ENCODE data around the gene CPNE6.

Gene CPNE6

DNA sequence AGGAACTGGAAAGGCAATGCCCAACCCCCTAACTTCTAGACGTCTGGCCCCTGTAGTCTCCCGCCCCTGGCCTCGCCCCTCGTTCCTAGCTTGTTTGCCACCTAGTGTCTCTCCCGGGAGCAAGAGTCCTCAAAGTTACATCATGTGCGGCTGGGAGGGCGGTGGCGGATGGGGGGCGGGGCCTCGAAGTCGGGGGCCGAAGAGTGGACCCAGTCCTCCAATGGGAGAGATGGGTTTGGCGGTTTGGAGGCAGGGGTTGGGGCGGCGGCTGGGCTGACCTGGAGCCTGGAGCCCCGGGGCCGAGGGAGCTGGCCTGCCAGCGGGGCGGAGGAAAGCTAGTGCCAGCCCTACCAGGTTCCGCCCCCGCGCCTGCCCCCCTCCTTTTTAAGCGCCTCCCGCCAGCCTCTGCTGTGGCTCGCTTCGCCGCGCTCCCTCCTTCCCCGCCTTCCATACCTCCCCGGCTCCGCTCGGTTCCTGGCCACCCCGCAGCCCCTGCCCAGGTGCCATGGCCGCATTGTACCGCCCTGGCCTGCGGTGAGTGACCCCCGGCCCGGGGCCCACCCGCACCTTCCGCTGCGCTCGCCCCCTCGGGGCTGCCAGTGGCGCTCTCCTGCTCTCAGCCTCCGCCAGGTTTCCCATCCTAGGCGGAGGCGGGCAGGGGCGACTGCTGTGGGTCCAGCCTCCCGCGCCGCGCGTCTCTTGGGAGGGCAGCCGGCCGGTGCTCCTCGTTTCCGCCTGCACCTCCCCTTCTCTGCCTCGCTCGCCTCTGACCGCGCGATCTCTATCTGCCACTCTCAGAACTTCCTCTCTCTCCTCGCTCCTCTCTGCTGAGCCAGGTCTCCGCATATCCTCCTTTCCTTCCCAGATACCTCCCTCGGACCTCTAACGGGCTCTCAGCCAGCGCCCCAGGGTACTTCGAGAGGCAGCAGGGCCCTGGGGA lies 22.8 kb downstream of the CPNE6 start, which contains the start of gene PCK2 (continued):
- TF ChIP-seq, protein P1, sequence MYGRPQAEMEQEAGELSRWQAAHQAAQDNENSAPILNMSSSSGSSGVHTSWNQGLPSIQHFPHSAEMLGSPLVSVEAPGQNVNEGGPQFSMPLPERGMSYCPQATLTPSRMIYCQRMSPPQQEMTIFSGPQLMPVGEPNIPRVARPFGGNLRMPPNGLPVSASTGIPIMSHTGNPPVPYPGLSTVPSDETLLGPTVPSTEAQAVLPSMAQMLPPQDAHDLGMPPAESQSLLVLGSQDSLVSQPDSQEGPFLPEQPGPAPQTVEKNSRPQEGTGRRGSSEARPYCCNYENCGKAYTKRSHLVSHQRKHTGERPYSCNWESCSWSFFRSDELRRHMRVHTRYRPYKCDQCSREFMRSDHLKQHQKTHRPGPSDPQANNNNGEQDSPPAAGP (tag by site-specific recombination; IDR thresholded peaks at IDR 0.05) = peak; percentile 69; the same call in 1 of the 2 replicates
- TF ChIP-seq ZNF311 (tag by site-specific recombination; IDR thresholded peaks at IDR 0.05; ENCODE audit: borderline replicate concordance) (no peak), ZNF341 (tag by site-specific recombination; IDR thresholded peaks at IDR 0.05; ENCODE audit: low read depth) (peak; percentile 79), TSHZ1 (tag by site-specific recombination; IDR thresholded peaks at IDR 0.05; ENCODE audit: borderline replicate concordance) (no peak), ZNF837 (tag by site-specific recombination; IDR thresholded peaks at IDR 0.05) (no peak), ZNF175 (tag by site-specific recombination; IDR thresholded peaks at IDR 0.05) (no peak), ZNF555 (tag by site-specific recombination; conservative IDR thresholded peaks at IDR 0.05) (no peak), ZNF292 (tag by site-specific recombination; IDR thresholded peaks at IDR 0.05; ENCODE audit: borderline replicate concordance, low read depth) (no peak), PRDM10 (tag by site-specific recombination; IDR thresholded peaks at IDR 0.05) (peak; percentile 26; the same call in 1 of the 2 replicates), ZNF701 (tag by site-specific recombination; IDR thresholded peaks at IDR 0.05) (no peak), ZNF843 (tag by site-specific recombination; IDR thresholded peaks at IDR 0.05) (0 out of 2 replicates have a peak, but pooled peaks have one; percentile 32), ZNF513 (tag by site-specific recombination; IDR thresholded peaks at IDR 0.05) (no peak), ZNF660 (tag by site-specific recombination; IDR thresholded peaks at IDR 0.05) (no peak), ZNF785 (tag by site-specific recombination; IDR thresholded peaks at IDR 0.05) (0 out of 2 replicates have a peak, but pooled peaks have one; percentile 32), ZNF398 (tag by site-specific recombination; IDR thresholded peaks at IDR 0.05) (peak; percentile 79), GFI1B (tag by site-specific recombination; IDR thresholded peaks at IDR 0.05) (no peak), ZBTB17 (tag by site-specific recombination; IDR thresholded peaks at IDR 0.05) (peak; percentile 74), ZNF140 (tag by site-specific recombination; IDR thresholded peaks at IDR 0.05) (no peak), ATF2 (tag by site-specific recombination; IDR thresholded peaks at IDR 0.05; ENCODE audit: low read depth) (no peak)
- TF ChIP-seq, protein P2, sequence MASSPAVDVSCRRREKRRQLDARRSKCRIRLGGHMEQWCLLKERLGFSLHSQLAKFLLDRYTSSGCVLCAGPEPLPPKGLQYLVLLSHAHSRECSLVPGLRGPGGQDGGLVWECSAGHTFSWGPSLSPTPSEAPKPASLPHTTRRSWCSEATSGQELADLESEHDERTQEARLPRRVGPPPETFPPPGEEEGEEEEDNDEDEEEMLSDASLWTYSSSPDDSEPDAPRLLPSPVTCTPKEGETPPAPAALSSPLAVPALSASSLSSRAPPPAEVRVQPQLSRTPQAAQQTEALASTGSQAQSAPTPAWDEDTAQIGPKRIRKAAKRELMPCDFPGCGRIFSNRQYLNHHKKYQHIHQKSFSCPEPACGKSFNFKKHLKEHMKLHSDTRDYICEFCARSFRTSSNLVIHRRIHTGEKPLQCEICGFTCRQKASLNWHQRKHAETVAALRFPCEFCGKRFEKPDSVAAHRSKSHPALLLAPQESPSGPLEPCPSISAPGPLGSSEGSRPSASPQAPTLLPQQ (tag by site-specific recombination; IDR thresholded peaks at IDR 0.05) = peak; percentile 95
- TF ChIP-seq, protein P3, sequence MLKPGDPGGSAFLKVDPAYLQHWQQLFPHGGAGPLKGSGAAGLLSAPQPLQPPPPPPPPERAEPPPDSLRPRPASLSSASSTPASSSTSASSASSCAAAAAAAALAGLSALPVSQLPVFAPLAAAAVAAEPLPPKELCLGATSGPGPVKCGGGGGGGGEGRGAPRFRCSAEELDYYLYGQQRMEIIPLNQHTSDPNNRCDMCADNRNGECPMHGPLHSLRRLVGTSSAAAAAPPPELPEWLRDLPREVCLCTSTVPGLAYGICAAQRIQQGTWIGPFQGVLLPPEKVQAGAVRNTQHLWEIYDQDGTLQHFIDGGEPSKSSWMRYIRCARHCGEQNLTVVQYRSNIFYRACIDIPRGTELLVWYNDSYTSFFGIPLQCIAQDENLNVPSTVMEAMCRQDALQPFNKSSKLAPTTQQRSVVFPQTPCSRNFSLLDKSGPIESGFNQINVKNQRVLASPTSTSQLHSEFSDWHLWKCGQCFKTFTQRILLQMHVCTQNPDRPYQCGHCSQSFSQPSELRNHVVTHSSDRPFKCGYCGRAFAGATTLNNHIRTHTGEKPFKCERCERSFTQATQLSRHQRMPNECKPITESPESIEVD (tag by site-specific recombination; IDR thresholded peaks at IDR 0.05) = no peak

Measured in HEK293 (cell line).